Esophagus squamous epithelium (tissue), 4 donors: ENCODE results near the gene MEF2C.

Experiments
- CTCF ChIP-seq, 6 experiments: fragments of 450-650 bp in 4 of 6; fragments of 200-600 bp in 2 of 6; sonication (generic) in 2 of 6; IDR thresholded peaks; one replicate each; pipeline ENCODE4 v1.5.1; 2016 to 2019; ENCODE audit warnings: antibody characterized with exemption in 6 of 6, mild to moderate bottlenecking in 4 of 6, moderate library complexity in 4 of 6
- POLR2A ChIP-seq, 4 donors: fragments of 450-650 bp; IDR thresholded peaks; one replicate each; pipeline ENCODE4 v1.6.1; 2017; ENCODE audit warnings: antibody characterized with exemption in 4 of 4, mild to moderate bottlenecking in 4 of 4, moderate library complexity in 3 of 4

GRCh38 chr5:88686726-88687125 lies 196.3 kb downstream of the MEF2C start:
- no peak for TF ChIP-seq CTCF (IDR thresholded peaks at IDR 0.05)
- TF ChIP-seq POLR2A (IDR thresholded peaks at IDR 0.05) = no peak
